ENCODE measurements around the gene C1QTNF9.
"Not testable (repeated sequence)": the region's sequence is repeated elsewhere in the genome, so short reads cannot be mapped to it uniquely, and the experiment has no call there.

The C1QTNF9 gene

DNA sequence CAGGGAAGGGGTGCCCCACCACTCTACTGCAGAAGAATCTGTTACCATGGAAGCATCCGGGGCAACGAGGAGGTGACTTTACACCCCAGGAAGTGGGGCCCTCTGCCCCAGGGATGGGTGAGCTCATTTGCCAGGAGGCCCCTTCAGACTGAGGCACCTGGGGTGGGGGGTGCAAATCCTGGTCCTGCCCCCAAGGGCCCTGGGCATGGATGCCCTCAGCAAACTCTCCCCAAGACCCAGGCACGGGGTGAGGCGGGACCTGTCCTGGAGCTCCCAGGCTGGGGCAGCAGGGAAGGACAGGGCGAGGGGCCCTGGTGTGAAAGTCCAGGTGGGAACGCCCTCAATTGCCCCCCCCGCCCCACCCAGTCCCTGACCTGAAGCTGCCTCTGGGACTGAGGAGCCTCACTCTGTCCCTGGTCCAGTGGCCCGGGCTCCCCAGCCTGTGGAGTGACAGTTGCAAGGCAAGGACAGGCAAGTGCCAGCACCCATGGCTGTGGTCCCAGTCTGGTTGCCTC, 52.5 kb downstream of the C1QTNF9 start:
- TF ChIP-seq CTCF (IDR thresholded peaks at IDR 0.05; ENCODE audit: insufficient read depth, low read length, missing control alignments), result no peak
- H3K4me3 ChIP-seq (ENCODE audit: low read depth, low read length), result no peak overlapping the region
- ChIA-PET CTCF (no interaction called here), POLR2A (no interaction called here)
- no peak for DNase-seq (ENCODE audit: low read depth, low spot score)

GRCh38 chr13:24362435-24362952, 53.1 kb downstream of the C1QTNF9 start:
- ChIA-PET POLR2A (no interaction called here), CTCF (no interaction called here)
- no peak for TF ChIP-seq CTCF (IDR thresholded peaks at IDR 0.05; ENCODE audit: insufficient read depth, low read length, missing control alignments)
- DNase-seq (ENCODE audit: low read depth, low spot score), result no peak
- no peak overlapping the region for H3K4me3 ChIP-seq (ENCODE audit: low read depth, low read length)

- DNase-seq (ENCODE audit: low read depth, low spot score), result no peak
- no peak overlapping the region for H3K4me3 ChIP-seq (ENCODE audit: low read depth, low read length)
- ChIA-PET CTCF (no interaction called here), POLR2A (no interaction called here)
- TF ChIP-seq CTCF (IDR thresholded peaks at IDR 0.05; ENCODE audit: insufficient read depth, low read length, missing control alignments), result no peak
Measured at GRCh38 chr13:24365191-24365590, 55.8 kb downstream of the C1QTNF9 start.

- CTCF ChIA-PET; DNase-seq (ENCODE audit: low read depth, low spot score); POLR2A ChIA-PET; H3K4me3 ChIP-seq (ENCODE audit: low read depth, low read length): not testable (repeated sequence)
Measured at GRCh38 chr13:24366315-24366714, 56.9 kb downstream of the C1QTNF9 start.

GRCh38 chr13:24371273-24371672, 61.9 kb downstream of the C1QTNF9 start:
- CTCF ChIA-PET, result not testable (repeated sequence)

More at GRCh38 chr13:24371273-24371672, 61.9 kb downstream of the C1QTNF9 start:
- H3K4me3 ChIP-seq (ENCODE audit: low read depth, low read length); DNase-seq (ENCODE audit: low read depth, low spot score); POLR2A ChIA-PET: not testable (repeated sequence)
